Parathyroid adenoma (tissue), 2 donors: ENCODE data around the gene UBE2C.

ENCODE experiments used
- H2AFZ ChIP-seq: fragments of 300-600 bp; sonication (generic); one replicate; pipeline ENCODE4 v1.7.0; 2017; ENCODE audit warnings: antibody characterized with exemption, mild to moderate bottlenecking
- H3K27ac ChIP-seq: fragments of 300-600 bp; sonication (generic); one replicate; pipeline ENCODE4 v1.7.0; 2017
- H3K27me3 ChIP-seq: fragments of 300-600 bp; sonication (generic); one replicate; pipeline ENCODE4 v1.7.0; 2017; ENCODE audit warnings: low read length; ENCODE audit not compliant: control insufficient read depth, insufficient read depth
- H3K36me3 ChIP-seq: fragments of 300-600 bp; sonication (generic); one replicate; pipeline ENCODE4 v1.7.0; 2017; ENCODE audit warnings: low read length; ENCODE audit not compliant: control insufficient read depth, insufficient read depth
- H3K4me1 ChIP-seq: fragments of 300-600 bp; sonication (generic); one replicate; pipeline ENCODE4 v1.7.0; 2017; ENCODE audit warnings: control low read depth
- H3K4me2 ChIP-seq: fragments of 300-600 bp; sonication (generic); one replicate; pipeline ENCODE4 v1.7.0; 2017; ENCODE audit warnings: low read length
- H3K4me3 ChIP-seq: fragments of 300-600 bp; sonication (generic); one replicate; pipeline ENCODE4 v1.7.0; 2017; ENCODE audit warnings: low read depth, low read length
- H3K79me2 ChIP-seq: fragments of 300-600 bp; sonication (generic); one replicate; pipeline ENCODE4 v1.7.0; 2017; ENCODE audit warnings: control low read depth
- H3K9ac ChIP-seq: fragments of 300-600 bp; sonication (generic); one replicate; pipeline ENCODE4 v1.7.0; 2017; ENCODE audit warnings: mild to moderate bottlenecking
- H3K9me3 ChIP-seq: fragments of 300-600 bp; sonication (generic); one replicate; pipeline ENCODE4 v1.7.0; 2017; ENCODE audit warnings: low read length; ENCODE audit not compliant: control insufficient read depth
- CTCF ChIP-seq: fragments of 300-600 bp; sonication (generic); IDR thresholded peaks from one replicate; pipeline ENCODE4 v1.7.0; 2017; ENCODE audit warnings: antibody characterized with exemption, mild to moderate bottlenecking
- donor health status: primary hyperparathyroidism.

Gene UBE2C

GRCh38 chr20:45832619-45833018 lies 20.2 kb downstream of the UBE2C start:
- peak overlapping the region; percentile 92 for H2AFZ ChIP-seq
- peaks cover 25% of the 10 kb centered on the region for H3K4me1 ChIP-seq
- no peak overlapping the region for H3K4me2 ChIP-seq
- H3K9me3 ChIP-seq = no peaks in the 10 kb centered on the region
- H3K36me3 ChIP-seq = no peaks in the 10 kb centered on the region
- no peaks in the 10 kb centered on the region for H3K27me3 ChIP-seq
- H3K9ac ChIP-seq = no peak overlapping the region
- H3K27ac ChIP-seq = peak overlapping the region; percentile 82
- H3K4me3 ChIP-seq = no peak overlapping the region
- no peaks in the 10 kb centered on the region for H3K79me2 ChIP-seq
- TF ChIP-seq CTCF = no peak

GRCh38 chr20:45833030-45833882 lies 20.8 kb downstream of the UBE2C start, which contains the start of gene SNX21:
Gene SNX21 (plus strand): TSS chr20:45833799. CDS start chr20:45833920, 121 bp downstream.
- H3K4me1 ChIP-seq = peaks cover 24% of the 10 kb centered on the region
- peak within 1 kb of the TSS; percentile 92 for H2AFZ ChIP-seq
- peak within 1 kb of the TSS; percentile 82 for H3K27ac ChIP-seq
- peak within 1 kb of the TSS; percentile 77 for H3K4me3 ChIP-seq
- no peak for TF ChIP-seq CTCF
- peak within 1 kb of the TSS; percentile 99 for H3K4me2 ChIP-seq
- H3K9me3 ChIP-seq = no peaks in the 10 kb centered on the region
- H3K79me2 ChIP-seq = no peaks in the 10 kb centered on the region
- H3K27me3 ChIP-seq = no peaks in the 10 kb centered on the region
- H3K9ac ChIP-seq = peak within 1 kb of the TSS; percentile 51
- no peaks in the 10 kb centered on the region for H3K36me3 ChIP-seq

GRCh38 chr20:45833883-45834796 lies 21.7 kb downstream of the UBE2C start:
- H3K36me3 ChIP-seq = no peaks in the 10 kb centered on the region
- H3K27ac ChIP-seq = peak overlapping the region; percentile 82
- H3K4me1 ChIP-seq = peaks cover 17% of the 10 kb centered on the region
- peak overlapping the region; percentile 92 for H2AFZ ChIP-seq
- no peaks in the 10 kb centered on the region for H3K27me3 ChIP-seq
- H3K4me2 ChIP-seq = peak overlapping the region; percentile 99
- no peaks in the 10 kb centered on the region for H3K79me2 ChIP-seq
- no peaks in the 10 kb centered on the region for H3K9me3 ChIP-seq
- peak overlapping the region; percentile 77 for H3K4me3 ChIP-seq
- peak overlapping the region; percentile 51 for H3K9ac ChIP-seq
- no peak for TF ChIP-seq CTCF

- no peaks in the 10 kb centered on the region for H3K36me3 ChIP-seq
- H3K9ac ChIP-seq = no peak overlapping the region
- H3K9me3 ChIP-seq = no peaks in the 10 kb centered on the region
- H3K27me3 ChIP-seq = no peaks in the 10 kb centered on the region
- H3K4me3 ChIP-seq = peak overlapping the region; percentile 77
- no peaks in the 10 kb centered on the region for H3K79me2 ChIP-seq
- peak overlapping the region; percentile 82 for H3K27ac ChIP-seq
- H3K4me1 ChIP-seq = peaks cover 17% of the 10 kb centered on the region
- no peak for TF ChIP-seq CTCF
- peak overlapping the region; percentile 99 for H3K4me2 ChIP-seq
- H2AFZ ChIP-seq = peak overlapping the region; percentile 92
Observed at GRCh38 chr20:45834797-45835161, 22.3 kb downstream of the UBE2C start.
